Natural killer cell (primary cell): ENCODE measurements around the gene BICD2. TPM values are rescaled to one million over a fixed set of nuclear protein-coding genes. Genes with fewer than 3 reads are reported as not detected.
A peak's percentile ranks its signal among the peaks of the same experiment; 100 is the strongest.

Experiments used
- ATAC-seq, 3 donors: fragments of 150-1000 bp in 2 of 3; fragments of 200-7000 bp in 1 of 3; cut with Tn5 transposase; 1 replicate in 1 of 3; 2 replicates in 2 of 3; pipeline ENCODE4 v1.10.0; 2021; ENCODE audit warnings: mild to moderate bottlenecking in 2 of 3, moderate library complexity in 2 of 3
- DNase-seq, 2 donors: peaks; one replicate each; pipeline versions ENCODE4 v3.0.0 to v3.0.0-alpha.2; 2013 to 2021; ENCODE audit warnings: mixed read lengths in 1 of 2
- H3K27ac ChIP-seq: one replicate; pipeline ENCODE4 v1.5.1; 2013; ENCODE audit warnings: mild to moderate bottlenecking, low read length
- H3K27me3 ChIP-seq: one replicate; pipeline ENCODE4 v1.6.1; 2013; ENCODE audit warnings: low read length; ENCODE audit not compliant: control insufficient read depth, insufficient read depth
- H3K36me3 ChIP-seq: one replicate; pipeline ENCODE4 v1.6.1; 2013; ENCODE audit warnings: low read length; ENCODE audit not compliant: control insufficient read depth, insufficient read depth
- H3K4me1 ChIP-seq: one replicate; pipeline ENCODE4 v1.6.1; 2013; ENCODE audit warnings: low read length; ENCODE audit not compliant: control insufficient read depth, insufficient read depth
- H3K4me3 ChIP-seq: one replicate; pipeline ENCODE4 v1.5.1; 2013; ENCODE audit warnings: low read length
- H3K9me3 ChIP-seq: one replicate; pipeline ENCODE4 v1.6.1; 2013; ENCODE audit warnings: low read length; ENCODE audit not compliant: control insufficient read depth, insufficient read depth
- H3K27ac Mint-ChIP-seq, 2 donors: one replicate each; pipeline ENCODE4 v1.8.0; 2022; ENCODE audit warnings: mild to moderate bottlenecking in 2 of 2, mixed read lengths in 2 of 2, moderate library complexity in 1 of 2
- H3K27me3 Mint-ChIP-seq, 2 donors: one replicate each; pipeline ENCODE4 v1.8.0; 2022; ENCODE audit warnings: low read depth in 2 of 2, mixed read lengths in 2 of 2
- H3K36me3 Mint-ChIP-seq: one replicate; pipeline ENCODE4 v1.8.0; 2022; ENCODE audit warnings: mixed read lengths
- H3K4me1 Mint-ChIP-seq, 2 donors: one replicate each; pipeline ENCODE4 v1.8.0; 2022; ENCODE audit warnings: mixed read lengths in 2 of 2
- H3K4me3 Mint-ChIP-seq: one replicate; pipeline ENCODE4 v1.8.0; 2022; ENCODE audit warnings: mild to moderate bottlenecking, moderate library complexity, mixed read lengths
- H3K9me3 Mint-ChIP-seq, 2 donors: one replicate each; pipeline ENCODE4 v1.8.0; 2022; ENCODE audit warnings: mixed read lengths in 2 of 2
- WGBS: methylation state at CpG from one replicate; pipeline ENCODE4 v1.1.7; 2013; ENCODE audit warnings: missing lambda C conversion rate; ENCODE audit not compliant: insufficient coverage; 5-methylcytosine and 5-hydroxymethylcytosine counted together
- intact Hi-C: fragments of 100-400 bp; cut with micrococcal nuclease; formaldehyde crosslinking; loops from one replicate; pipeline ENCODE4 v1.14.2; 2022
- total RNA-seq, 4 donors: library from RNA; stranded (reverse); fragments of 120-200 nt in 1 of 4; gene quantifications; one replicate each; pipeline versions ENCODE4 v1.2.3 to v1.2.4, GENCODE V29; 2013 to 2022
- TF ChIP-seq, protein P1 (sequence below): fragments of 200-600 bp; IDR thresholded peaks from one replicate; pipeline ENCODE4 v1.8.0; 2022; ENCODE audit warnings: antibody characterized with exemption

BICD2 gene
- total RNA-seq, 3 donors from 2014 or later (not counting 1 experiment from before 2014, with no cell fraction given), result 27.0 to 39.7 (median 39.7) TPM

- Histone ChIP-seq H3K27ac (no peak overlapping the region), H3K27me3 (no peaks in the 10 kb centered on the region), H3K4me3 (no peak overlapping the region), H3K9me3 (no peaks in the 10 kb centered on the region), H3K36me3 (no peaks in the 10 kb centered on the region), H3K4me1 (peaks cover 43% of the 10 kb centered on the region)
- H3K27me3 Mint-ChIP-seq, result no peaks in the 10 kb centered on the region
- DNase-seq (no peak), ATAC-seq (no peak)
- WGBS, result 99% methylated on average over 5 of the region's 6 CpGs
- intact Hi-C loops, result no loop called here
- H3K4me1 Mint-ChIP-seq, result peaks cover 58 to 84% of the 10 kb centered on the region in 2 donors
- H3K27ac Mint-ChIP-seq, result peak overlapping the region in 1 of 2 donors; percentile 11
- no peaks in the 10 kb centered on the region for H3K9me3 Mint-ChIP-seq
- TF ChIP-seq, protein P1, sequence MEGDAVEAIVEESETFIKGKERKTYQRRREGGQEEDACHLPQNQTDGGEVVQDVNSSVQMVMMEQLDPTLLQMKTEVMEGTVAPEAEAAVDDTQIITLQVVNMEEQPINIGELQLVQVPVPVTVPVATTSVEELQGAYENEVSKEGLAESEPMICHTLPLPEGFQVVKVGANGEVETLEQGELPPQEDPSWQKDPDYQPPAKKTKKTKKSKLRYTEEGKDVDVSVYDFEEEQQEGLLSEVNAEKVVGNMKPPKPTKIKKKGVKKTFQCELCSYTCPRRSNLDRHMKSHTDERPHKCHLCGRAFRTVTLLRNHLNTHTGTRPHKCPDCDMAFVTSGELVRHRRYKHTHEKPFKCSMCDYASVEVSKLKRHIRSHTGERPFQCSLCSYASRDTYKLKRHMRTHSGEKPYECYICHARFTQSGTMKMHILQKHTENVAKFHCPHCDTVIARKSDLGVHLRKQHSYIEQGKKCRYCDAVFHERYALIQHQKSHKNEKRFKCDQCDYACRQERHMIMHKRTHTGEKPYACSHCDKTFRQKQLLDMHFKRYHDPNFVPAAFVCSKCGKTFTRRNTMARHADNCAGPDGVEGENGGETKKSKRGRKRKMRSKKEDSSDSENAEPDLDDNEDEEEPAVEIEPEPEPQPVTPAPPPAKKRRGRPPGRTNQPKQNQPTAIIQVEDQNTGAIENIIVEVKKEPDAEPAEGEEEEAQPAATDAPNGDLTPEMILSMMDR, result no peak
- no peaks in the 10 kb centered on the region for H3K36me3 Mint-ChIP-seq
- no peak overlapping the region for H3K4me3 Mint-ChIP-seq
Measured at GRCh38 chr9:92745881-92746280, 18.8 kb downstream of the BICD2 start.

DNA sequence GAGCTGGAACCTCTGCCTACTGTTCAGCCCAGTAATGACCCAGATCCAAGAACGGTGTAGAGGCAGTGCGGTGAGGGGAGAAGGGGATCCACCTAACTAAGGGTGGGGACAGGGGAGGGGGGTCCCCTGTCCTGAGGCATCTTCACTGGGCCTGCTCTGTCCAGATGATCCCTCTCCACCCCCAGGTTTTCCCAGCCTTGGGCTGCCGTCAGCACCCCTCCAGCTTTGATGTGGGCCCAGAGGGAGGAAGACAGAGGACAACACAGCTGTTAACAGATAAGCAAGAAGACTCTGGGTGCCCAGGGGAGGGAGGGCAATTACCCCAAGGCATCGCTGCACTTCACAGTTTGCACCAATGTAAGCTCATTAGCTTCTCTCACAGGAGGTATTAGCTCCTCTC, 19.3 kb downstream of the BICD2 start:
- no peak overlapping the region for H3K4me3 Mint-ChIP-seq
- TF ChIP-seq, protein P1, result no peak

DNA sequence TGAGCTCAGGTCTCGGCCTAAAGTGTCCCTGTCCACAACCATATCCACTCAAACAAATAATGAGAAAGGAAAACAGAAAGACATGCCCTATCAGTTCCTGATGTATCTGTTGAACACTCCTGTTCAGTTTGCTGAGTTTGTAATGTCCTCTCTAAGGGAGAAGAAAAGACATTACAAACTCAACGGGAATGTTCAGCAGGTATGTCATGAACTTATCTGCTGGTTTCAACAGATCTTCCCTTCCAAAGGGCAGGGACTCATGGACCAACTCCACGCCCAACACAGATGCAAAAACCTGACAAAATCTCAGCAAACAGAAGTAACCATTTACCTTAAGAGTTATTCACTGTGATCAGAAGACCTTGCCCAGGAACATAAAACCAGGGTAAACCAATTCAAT, 23.7 kb downstream of the BICD2 start:
- TF ChIP-seq, protein P1, result no peak
- Mint-ChIP-seq H3K36me3 (no peaks in the 10 kb centered on the region), H3K27ac (peak overlapping the region; percentile 15 to 85), H3K27me3 (no peaks in the 10 kb centered on the region), H3K9me3 (no peaks in the 10 kb centered on the region), H3K4me1 (peaks cover 82 to 92% of the 10 kb centered on the region in 2 donors), H3K4me3 (no peak overlapping the region)
- Histone ChIP-seq H3K36me3 (no peaks in the 10 kb centered on the region), H3K4me3 (no peak overlapping the region), H3K27ac (peak overlapping the region; percentile 10), H3K4me1 (peaks cover 51% of the 10 kb centered on the region), H3K27me3 (no peaks in the 10 kb centered on the region), H3K9me3 (no peaks in the 10 kb centered on the region)
- WGBS, result 98% methylated on average over 3 of the region's 3 CpGs
- intact Hi-C loops, result no loop called here
- no peak for DNase-seq
- ATAC-seq, result no peak

More for the DNA sequence above, 19.3 kb downstream of the BICD2 start:
- no peak overlapping the region for H3K4me3 ChIP-seq
- H3K27me3 ChIP-seq, result no peaks in the 10 kb centered on the region
- intact Hi-C loops, result no loop called here
- H3K4me1 ChIP-seq, result peaks cover 47% of the 10 kb centered on the region
- peaks cover 59 to 86% of the 10 kb centered on the region in 2 donors for H3K4me1 Mint-ChIP-seq
- H3K36me3 Mint-ChIP-seq, result no peaks in the 10 kb centered on the region
- no peak for ATAC-seq
- no peaks in the 10 kb centered on the region for H3K9me3 Mint-ChIP-seq
- H3K27ac Mint-ChIP-seq, result no peak overlapping the region
- no peaks in the 10 kb centered on the region for H3K36me3 ChIP-seq
- WGBS, result 57% methylated on average over 3 of the region's 4 CpGs
- H3K27me3 Mint-ChIP-seq, result no peaks in the 10 kb centered on the region
- DNase-seq, result no peak
- H3K9me3 ChIP-seq, result no peaks in the 10 kb centered on the region
- no peak overlapping the region for H3K27ac ChIP-seq

DNA sequence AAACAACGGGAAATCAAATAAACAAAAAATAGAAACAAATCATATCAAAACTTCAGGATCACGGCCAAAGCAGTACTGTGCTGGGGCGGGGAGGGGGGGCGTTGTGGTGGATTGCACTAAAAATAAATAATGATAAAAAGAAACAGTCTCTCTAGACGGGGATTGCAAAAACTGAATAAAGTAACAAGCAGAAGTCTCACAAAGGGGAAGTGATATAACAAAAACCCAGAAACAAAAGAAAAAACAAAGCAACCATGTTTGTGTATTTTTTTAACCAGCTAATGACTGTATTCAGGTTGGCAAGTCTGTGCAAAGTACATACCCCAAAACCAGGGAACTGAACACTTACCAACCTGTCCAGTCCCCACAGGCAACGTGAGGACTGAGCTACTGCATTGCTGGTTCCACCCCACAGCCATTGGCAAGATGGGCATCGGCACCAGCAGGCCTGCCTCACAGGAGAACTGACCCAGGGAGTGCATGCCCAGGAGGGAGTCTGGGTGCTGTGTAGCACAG, 24.1 kb downstream of the BICD2 start:
- Histone ChIP-seq H3K36me3 (no peaks in the 10 kb centered on the region), H3K27ac (peak overlapping the region; percentile 10), H3K9me3 (no peaks in the 10 kb centered on the region), H3K4me1 (peaks cover 48% of the 10 kb centered on the region), H3K4me3 (no peak overlapping the region), H3K27me3 (no peaks in the 10 kb centered on the region)
- Mint-ChIP-seq H3K27me3 (no peaks in the 10 kb centered on the region), H3K9me3 (no peaks in the 10 kb centered on the region), H3K36me3 (no peaks in the 10 kb centered on the region), H3K4me1 (peaks cover 82 to 92% of the 10 kb centered on the region in 2 donors), H3K4me3 (no peak overlapping the region), H3K27ac (peak overlapping the region; percentile 67 to 85)
- 63% methylated on average over 2 of the region's 7 CpGs for WGBS
- DNase-seq (no peak), ATAC-seq (no peak)
- intact Hi-C loops, result no loop called here
- TF ChIP-seq, protein P1, result no peak
